Vagina (tissue), 2 donors: ENCODE measurements around the gene TAF1.
"Not testable (repeated sequence)": the region's sequence is repeated elsewhere in the genome, so short reads cannot be mapped to it uniquely, and the experiment has no call there.

ENCODE experiments used
- CTCF ChIP-seq, 3 experiments: fragments of 450-650 bp in 2 of 3; fragments of 200-600 bp in 1 of 3; sonication (generic) in 1 of 3; IDR thresholded peaks; one replicate each; pipeline ENCODE4 v1.5.1; 2017 to 2019; ENCODE audit warnings: antibody characterized with exemption in 3 of 3, mild to moderate bottlenecking in 2 of 3, moderate library complexity in 2 of 3
- POLR2A ChIP-seq, 2 donors: fragments of 450-650 bp; IDR thresholded peaks; one replicate each; pipeline ENCODE4 v1.6.1; 2017; ENCODE audit warnings: antibody characterized with exemption in 2 of 2, mild to moderate bottlenecking in 2 of 2, moderate library complexity in 2 of 2
- POLR2AphosphoS5 ChIP-seq, 2 donors: sonication (generic); formaldehyde crosslinking; IDR thresholded peaks; one replicate each; pipeline ENCODE4 v1.9.0; 2017; ENCODE audit warnings: antibody characterized with exemption in 2 of 2, mild to moderate bottlenecking in 2 of 2, low read depth in 1 of 2; ENCODE audit not compliant: insufficient read depth in 1 of 2

DNA sequence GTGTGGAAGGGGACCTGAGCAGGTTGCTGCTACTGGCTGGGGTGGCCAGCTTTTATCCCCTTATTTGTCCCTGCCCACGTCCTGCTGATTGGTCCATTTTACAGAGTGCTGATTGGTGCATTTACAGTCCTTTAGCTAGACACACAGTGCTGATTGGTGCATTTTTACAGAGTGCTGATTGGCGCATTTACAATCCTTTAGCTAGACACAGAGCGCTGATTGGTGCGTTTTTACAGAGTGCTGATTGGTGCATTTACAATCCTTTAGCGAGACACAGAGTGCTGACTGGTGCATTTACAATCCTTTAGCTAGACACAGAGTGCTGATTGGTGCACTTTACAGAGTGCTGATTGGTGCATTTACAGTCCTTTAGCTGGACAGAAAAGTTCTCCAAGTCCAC lies 135.9 kb downstream of the TAF1 start:
- not testable (repeated sequence) for TF ChIP-seq CTCF (IDR thresholded peaks at IDR 0.05); POLR2A (IDR thresholded peaks at IDR 0.05); POLR2AphosphoS5 (IDR thresholded peaks at IDR 0.05; ENCODE audit: insufficient read depth in 1 of 2, low read depth in 1 of 2)
